HG02884 (cell line): Measurements from ENCODE around the gene OSCP1.
"Not testable (repeated sequence)": the region's sequence is repeated elsewhere in the genome, so short reads cannot be mapped to it uniquely, and the experiment has no call there.

ENCODE experiments used
- ATAC-seq: cut with Tn5 transposase; IDR thresholded peaks from one replicate; pipeline ENCODE4 v1.9.1; 2021; ENCODE audit warnings: mild to moderate bottlenecking, moderate library complexity; ENCODE audit not compliant: unreplicated experiment

Gene OSCP1

GRCh38 chr1:36450270-36450918, at the start of gene OSCP1:
TSS of gene OSCP1 (minus strand) at chr1:36450451. CDS start at chr1:36450369, 82 bp downstream.
- ATAC-seq = peak; percentile 95

- no peak for ATAC-seq
Measured at GRCh38 chr1:36497207-36497606, 47.0 kb upstream of the OSCP1 start.

- ATAC-seq = no peak
Measured at GRCh38 chr1:36494971-36495370, 44.7 kb upstream of the OSCP1 start.

GRCh38 chr1:36493524-36493923, 43.3 kb upstream of the OSCP1 start:
- ATAC-seq = no peak

- no peak for ATAC-seq
Measured at GRCh38 chr1:36492491-36492890, 42.2 kb upstream of the OSCP1 start.

- ATAC-seq = not testable (repeated sequence)
Measured at GRCh38 chr1:36489258-36490051, 39.2 kb upstream of the OSCP1 start.

- no peak for ATAC-seq
Measured at GRCh38 chr1:36487906-36488305, 37.7 kb upstream of the OSCP1 start.

- ATAC-seq = not testable (repeated sequence)
Measured at GRCh38 chr1:36487336-36487725, 37.1 kb upstream of the OSCP1 start.

- ATAC-seq = no peak
Measured at GRCh38 chr1:36486439-36487335, 36.4 kb upstream of the OSCP1 start.

GRCh38 chr1:36486093-36486438, 35.8 kb upstream of the OSCP1 start:
- ATAC-seq = no peak

- ATAC-seq = no peak
Measured at GRCh38 chr1:36484099-36484498, 33.8 kb upstream of the OSCP1 start.

GRCh38 chr1:36482724-36483388, 32.6 kb upstream of the OSCP1 start, which contains the start of gene CSF3R:
TSS of gene CSF3R (minus strand) at chr1:36482913. CDS start at chr1:36479496, 3,417 bp downstream.
- no peak for ATAC-seq

GRCh38 chr1:36481771-36482723, 31.8 kb upstream of the OSCP1 start:
- no peak for ATAC-seq

GRCh38 chr1:36481091-36481490, 30.8 kb upstream of the OSCP1 start:
- no peak for ATAC-seq

- ATAC-seq = no peak
Measured at GRCh38 chr1:36480161-36480560, 29.9 kb upstream of the OSCP1 start.

- no peak for ATAC-seq
Measured at GRCh38 chr1:36479505-36480051, 29.3 kb upstream of the OSCP1 start.

- ATAC-seq = not testable (repeated sequence)
Measured at GRCh38 chr1:36477615-36478014, 27.4 kb upstream of the OSCP1 start.

GRCh38 chr1:36476945-36477344, 26.7 kb upstream of the OSCP1 start:
- ATAC-seq = no peak

- ATAC-seq = no peak
Measured at GRCh38 chr1:36475910-36476604, 25.8 kb upstream of the OSCP1 start.
